PC-3 (cell line): ENCODE measurements around the gene ABCA8.

Experiments used
- EZH2 ChIP-seq: fragments of 300-600 bp; sonication (generic); IDR thresholded peaks from one replicate; pipeline ENCODE4 v1.6.1; 2017; ENCODE audit warnings: antibody characterized with exemption, mild to moderate bottlenecking, low read length; ENCODE audit not compliant: unreplicated experiment
- EZH2phosphoT487 ChIP-seq: fragments of 300-600 bp; sonication (generic); IDR thresholded peaks from 2 replicates; pipeline ENCODE4 v1.6.1; 2018; ENCODE audit warnings: mild to moderate bottlenecking, antibody characterized with exemption, low read length, borderline replicate concordance
- TF ChIP-seq, protein P1 (sequence below): fragments of 300-600 bp; sonication (generic); conservative IDR thresholded peaks from 2 replicates; pipeline ENCODE4 v1.5.1; 2017; ENCODE audit warnings: antibody characterized with exemption, low read depth, mild to moderate bottlenecking, low read length

DNA sequence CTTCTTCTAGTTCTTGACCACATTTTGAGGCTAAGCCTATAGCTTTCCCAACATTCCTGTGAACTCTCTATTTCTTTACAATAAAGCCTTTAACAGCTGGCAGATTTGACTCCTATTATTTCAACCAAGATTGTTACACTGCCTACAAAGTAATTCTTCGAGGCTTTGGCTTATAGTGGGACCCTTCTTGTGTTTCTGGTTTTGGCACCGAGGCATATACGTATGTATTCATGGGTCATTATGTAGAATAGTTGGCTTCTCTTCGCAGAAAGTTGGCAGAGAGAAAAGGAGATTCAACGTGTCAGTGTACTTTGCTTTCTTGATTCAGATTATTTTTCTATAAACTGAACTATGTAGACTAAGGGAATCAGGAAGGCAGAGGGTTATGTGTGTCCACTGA, 102.2 kb downstream of the ABCA8 start:
- TF ChIP-seq, protein P1, sequence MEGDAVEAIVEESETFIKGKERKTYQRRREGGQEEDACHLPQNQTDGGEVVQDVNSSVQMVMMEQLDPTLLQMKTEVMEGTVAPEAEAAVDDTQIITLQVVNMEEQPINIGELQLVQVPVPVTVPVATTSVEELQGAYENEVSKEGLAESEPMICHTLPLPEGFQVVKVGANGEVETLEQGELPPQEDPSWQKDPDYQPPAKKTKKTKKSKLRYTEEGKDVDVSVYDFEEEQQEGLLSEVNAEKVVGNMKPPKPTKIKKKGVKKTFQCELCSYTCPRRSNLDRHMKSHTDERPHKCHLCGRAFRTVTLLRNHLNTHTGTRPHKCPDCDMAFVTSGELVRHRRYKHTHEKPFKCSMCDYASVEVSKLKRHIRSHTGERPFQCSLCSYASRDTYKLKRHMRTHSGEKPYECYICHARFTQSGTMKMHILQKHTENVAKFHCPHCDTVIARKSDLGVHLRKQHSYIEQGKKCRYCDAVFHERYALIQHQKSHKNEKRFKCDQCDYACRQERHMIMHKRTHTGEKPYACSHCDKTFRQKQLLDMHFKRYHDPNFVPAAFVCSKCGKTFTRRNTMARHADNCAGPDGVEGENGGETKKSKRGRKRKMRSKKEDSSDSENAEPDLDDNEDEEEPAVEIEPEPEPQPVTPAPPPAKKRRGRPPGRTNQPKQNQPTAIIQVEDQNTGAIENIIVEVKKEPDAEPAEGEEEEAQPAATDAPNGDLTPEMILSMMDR, result no peak
- no peak for TF ChIP-seq EZH2
- no peak for TF ChIP-seq EZH2phosphoT487
